AG08395 (cell line): Measurements from ENCODE around the gene GUCD1.

Source experiments
- DNase-seq: peaks from one replicate; pipeline ENCODE4 v3.0.0; 2012; ENCODE audit warnings: mixed read lengths, low spot score

The GUCD1 gene

DNA sequence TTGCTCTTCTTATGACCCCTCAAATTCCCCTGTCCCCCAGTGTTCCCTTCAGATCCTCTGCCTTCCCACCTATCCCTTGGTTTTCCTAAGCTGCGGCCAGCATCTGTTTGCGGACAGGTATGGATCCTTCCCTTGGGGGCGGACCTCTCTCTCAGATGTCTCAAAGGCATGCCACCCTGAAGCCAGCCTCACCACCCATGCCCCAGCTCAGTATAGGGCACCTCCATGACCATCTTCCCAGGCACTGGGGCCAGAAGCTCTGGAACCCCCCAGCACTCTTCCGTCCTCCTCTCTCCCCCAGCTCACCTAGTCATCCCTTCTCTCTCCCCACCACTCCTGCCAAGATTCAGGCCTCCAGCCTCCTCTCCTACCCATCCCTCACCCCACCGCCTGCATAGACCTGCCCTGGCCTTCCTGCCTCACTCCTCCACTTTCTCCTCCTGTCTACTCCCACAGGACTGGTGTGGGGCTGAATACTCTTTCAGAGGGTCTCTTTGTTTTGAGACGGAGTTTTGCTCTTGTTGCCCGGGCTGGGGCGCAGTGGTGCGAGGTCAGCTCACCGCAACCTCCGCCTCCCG lies 35.7 kb upstream of the GUCD1 start:
- DNase-seq: no peak

DNA sequence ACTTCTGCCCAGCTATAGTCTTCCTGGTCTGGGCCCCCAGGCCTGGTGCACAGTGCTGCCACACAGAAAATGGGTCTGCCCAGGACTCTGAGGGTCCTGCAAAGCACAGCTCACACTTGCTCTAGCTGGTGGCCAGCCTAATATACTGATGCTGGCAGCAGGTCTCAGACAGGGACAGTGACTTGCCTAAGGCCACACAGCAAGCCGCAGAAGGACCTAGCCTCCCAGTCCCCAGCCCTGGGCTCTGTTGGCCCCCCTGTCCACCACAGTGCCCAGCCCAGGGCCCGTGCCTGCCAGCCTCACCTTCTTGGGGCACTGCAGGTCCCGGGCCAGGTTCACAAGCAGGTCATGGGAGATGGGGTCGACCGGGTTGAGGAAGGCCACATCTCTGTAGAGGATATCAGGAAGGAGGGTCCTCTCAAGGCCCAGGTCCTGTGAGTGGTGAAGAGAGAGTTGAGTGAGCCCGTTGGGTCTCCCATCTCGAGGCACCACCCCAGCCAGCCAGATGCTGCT lies 34.6 kb upstream of the GUCD1 start:
- DNase-seq: no peak

DNA sequence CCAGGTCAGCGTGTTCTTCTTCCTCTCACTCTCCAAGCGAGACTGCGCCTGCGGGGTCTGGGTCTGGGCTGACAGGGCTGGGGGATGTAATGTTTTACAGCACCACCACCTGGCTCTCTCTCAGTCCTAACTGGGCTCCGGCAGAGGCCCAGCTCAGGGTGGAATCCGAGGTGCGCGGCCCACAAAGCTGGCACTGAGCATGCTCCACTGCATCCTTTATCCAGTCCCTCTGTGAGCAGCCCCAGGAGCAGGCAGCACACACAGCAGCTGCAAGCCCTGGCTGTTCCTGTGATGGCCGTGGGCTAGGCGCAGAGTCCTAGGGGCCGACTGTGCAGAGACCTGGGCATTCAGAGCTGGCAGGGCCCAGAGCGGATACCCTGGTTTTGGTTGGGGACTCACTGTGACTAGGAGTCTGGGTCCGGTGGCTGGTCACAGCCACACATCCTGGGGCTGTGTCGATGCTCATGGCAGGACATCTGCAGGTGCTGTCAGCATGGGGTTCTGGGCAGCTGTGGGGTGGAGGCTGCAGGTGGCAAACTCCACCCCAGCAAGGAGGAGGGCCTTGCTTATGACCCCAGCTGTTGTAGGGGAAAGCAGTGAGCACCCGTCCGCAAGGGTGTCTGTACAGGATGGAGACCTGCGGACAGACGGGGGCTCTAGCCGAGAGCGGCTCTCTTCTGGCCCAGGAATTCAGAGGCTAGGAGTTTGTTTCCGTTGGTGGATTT lies 34.0 kb upstream of the GUCD1 start:
- DNase-seq: no peak

- no peak for DNase-seq
Observed at GRCh38 chr22:24588381-24588756, 33.4 kb upstream of the GUCD1 start.

DNA sequence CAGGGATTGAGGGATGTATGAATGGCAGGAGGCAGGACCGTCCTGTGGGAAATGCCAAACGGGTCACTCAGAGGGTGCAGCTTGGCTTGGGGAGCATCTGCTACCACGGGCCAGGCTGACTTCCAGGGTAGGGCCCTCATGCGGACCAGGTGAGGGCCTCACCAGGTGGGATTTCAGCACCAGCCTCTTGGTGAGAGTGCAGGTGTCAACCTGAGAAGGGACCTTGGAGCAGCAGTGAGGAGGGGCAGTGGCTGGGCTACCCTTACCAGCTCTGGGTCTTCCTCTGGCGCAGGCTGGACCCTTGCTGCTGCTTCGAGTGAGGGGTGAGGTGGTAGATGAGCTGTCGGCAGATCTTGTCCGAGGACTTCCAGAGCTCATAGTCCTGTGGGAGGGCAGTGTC lies 33.0 kb upstream of the GUCD1 start:
- DNase-seq: no peak

DNA sequence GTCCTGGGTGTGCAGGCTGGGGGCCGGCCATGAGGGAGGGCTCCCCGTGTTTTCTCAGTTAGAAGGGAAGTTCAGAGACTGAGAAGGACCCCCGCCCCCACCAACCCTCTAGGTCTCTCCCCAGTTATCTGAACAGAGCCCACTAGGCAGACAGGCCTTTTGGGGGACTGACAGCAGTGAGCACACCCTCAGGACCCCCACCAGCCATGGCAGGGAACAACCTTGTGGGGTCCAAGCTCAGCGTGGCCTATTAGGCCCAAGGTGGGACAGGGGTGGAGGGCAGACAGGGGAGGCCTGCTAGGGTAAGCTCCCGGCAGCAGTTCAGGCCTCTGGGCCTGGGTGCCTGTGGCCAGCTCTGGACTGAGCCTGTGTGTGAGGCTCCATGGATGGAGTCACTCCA lies 32.3 kb upstream of the GUCD1 start:
- no peak for DNase-seq

DNA sequence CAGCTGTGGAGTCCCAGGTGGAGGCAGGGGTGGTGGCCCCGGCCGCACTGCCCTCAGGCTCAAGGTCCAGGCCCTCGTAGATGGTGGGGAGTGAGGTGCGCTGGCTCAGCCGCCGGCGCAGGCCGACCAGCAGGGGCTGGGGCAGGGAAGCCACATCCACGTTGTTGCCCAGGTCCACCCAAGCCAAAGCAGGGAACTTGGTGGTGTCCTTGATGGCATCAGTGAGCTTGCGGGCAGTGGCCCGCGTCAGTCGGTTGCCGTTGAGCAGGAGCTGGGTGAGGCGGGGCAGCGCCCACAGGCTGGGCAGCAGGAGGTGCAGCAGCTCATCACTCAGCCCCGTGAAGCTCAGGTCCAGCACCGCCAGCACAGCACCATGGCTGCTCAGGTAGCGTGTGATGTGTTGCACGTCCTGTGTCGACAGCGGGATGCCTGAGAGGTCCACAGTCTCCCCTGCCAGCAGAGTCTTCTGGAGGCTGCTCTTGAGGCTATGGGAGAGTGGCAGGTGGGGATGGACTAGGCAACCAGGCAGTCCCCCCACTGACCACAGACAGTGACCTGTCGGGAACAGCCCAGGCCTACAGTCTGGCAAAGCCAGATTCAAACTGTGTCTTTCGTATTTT lies 31.1 kb upstream of the GUCD1 start:
- DNase-seq: no peak

DNA sequence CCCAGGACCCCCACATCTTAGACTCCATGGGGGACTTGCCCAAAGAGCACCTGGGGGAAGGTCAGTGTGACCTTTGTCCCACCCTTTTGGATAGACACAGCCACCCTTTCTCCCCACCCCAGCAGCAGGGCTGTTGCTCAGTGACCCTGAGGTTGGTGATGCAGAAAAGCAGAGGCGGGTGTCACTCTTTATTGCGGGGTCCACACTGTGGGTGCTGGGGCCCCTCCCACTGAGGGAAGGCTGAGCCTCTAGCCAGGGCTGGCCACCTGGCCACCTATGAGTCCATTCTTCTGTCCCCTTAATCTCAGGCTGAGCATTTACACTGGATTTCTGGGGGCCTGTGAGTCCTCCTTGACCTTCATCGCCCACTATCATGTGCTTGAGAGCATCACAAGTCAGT lies 30.5 kb upstream of the GUCD1 start:
- no peak for DNase-seq

GRCh38 chr22:24584871-24585411 lies 30.0 kb upstream of the GUCD1 start:
- no peak for DNase-seq

- no peak for DNase-seq
Observed at GRCh38 chr22:24584166-24584790, 29.3 kb upstream of the GUCD1 start.

GRCh38 chr22:24583221-24584165 lies 28.6 kb upstream of the GUCD1 start:
- DNase-seq: no peak

GRCh38 chr22:24582056-24582814 lies 27.3 kb upstream of the GUCD1 start:
- no peak for DNase-seq

DNA sequence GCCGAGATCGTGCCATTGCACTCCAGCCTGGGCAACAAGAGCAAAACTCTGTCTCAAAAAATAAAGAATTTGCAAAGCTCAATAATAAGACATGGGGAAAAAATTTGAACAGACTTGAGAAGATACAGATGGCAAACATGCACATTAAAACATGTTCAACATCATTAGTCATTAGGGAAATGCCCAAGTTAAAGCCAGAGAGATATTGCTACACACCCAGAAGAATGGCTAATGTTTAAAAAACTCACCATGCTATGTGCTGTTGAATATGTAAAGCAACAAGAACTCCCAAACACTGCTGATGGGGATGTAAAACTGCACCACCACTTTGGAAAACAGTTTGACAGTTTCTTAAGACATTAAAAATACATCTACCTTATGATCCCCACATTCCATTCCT lies 25.3 kb upstream of the GUCD1 start:
- peak; percentile 71 for DNase-seq

DNA sequence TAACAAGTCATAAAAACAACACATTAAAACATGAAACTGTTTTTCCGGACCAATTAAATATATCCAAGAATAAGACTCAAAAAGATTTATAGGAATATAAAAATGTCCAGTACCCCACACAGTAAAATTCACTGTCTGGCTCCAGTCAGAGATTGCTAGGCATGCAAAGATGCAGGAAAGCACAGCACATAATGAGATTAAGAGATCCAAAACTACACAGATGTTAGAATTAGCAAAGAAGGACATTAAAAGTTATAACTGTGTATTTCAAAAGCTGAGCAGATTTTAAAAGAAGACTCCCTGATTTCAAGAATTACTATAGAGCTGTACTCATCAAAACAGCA lies 24.3 kb upstream of the GUCD1 start:
- no peak for DNase-seq

DNA sequence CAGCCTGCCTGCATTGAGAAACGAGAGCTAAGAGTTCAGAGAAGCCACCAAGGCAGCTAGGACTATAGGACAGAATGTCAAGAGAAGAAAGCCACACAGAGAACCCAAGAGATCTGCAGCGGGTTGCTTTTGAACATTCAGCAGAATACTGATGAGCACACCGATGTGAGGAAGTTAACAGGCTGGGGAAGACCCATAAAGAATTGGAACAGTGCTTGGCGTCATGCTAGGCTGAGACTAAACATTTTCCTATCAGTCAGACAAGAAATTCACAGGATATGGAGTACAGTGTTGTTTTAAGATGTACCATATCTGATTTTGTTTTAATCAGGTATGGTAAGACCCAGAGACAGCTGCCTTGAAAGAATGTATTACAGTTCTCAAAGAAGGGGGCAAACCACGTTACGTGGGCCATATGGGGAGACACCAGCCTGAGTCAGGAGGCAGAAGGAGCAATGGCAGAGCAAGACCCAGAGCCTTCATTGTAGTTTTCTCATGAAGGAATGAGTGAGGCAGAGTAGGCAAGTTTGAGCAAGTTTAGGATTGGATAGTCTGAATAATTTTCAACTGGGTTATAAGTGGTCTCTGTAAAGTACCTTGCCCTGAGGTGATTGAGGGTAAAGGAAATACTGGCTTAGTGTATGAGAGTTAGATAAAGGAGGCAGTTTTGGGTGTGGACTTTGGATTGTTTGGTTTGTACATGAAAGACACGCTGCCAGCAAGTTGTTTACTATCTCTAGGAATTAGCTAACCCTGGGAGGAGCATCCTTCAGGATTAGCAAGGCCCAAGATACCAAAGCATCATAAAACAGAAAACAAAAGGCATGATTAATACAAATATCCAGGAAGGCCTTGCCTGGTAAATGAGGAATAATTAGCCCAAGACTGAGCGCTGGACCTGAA lies 23.7 kb upstream of the GUCD1 start:
- DNase-seq: peak; percentile 35

DNA sequence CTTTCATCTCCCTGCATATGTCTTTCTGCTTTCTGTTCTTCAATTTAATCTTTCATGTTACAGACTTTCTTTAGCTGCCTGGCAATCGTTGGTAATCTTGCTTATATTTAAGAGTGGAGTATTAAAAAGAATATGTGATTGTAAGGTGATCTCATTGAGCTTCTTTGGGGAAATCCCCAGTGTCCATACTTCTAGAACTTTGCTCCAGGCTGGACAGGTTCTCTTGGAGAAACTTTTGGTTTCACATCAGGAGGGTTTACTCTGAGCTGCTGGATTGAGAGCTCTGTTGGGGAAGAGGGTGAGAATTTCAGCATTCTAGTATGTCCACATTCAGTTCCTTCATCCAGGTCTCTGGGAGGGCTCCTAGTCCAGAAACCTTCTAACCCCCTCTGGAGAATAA lies 21.8 kb upstream of the GUCD1 start:
- no peak for DNase-seq

DNA sequence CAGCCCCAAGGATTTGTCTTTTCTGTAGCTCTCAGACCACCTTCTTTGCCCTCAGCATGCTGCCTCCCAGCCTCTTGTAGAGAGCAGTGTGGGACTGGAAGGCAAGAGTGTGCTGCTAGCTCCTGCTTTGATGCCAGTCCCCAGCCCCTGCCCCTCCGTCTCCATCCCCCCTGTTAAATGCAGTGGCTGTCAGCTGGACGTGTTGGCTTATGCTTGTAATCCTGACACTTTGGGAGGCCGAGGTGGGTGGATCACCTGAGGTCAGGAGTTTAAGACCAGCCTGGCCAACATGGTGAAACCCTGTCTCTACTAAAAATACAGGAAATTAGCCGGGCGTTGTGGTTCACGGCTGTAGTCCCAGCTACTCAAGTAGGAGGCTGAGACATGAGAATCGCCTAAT lies 16.3 kb upstream of the GUCD1 start:
- no peak for DNase-seq

DNA sequence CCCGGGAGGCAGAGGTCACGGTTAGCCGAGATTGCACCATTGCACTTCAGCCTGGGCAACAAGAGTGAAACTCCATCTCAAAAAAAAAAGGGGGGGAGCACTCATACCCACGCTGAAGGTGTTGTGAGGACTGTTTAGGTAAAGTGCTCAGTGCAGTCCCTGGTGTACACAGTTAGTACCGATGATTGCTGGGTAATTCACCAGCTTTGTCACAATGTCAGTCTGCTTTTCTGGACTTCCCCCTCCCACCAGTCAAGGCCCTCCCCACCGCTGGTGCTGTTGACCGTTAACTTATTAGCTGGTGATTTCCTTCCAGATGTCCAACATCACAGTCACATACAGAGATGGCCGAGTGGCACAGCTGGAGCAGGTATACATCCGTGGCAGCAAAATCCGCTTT lies 12.7 kb upstream of the GUCD1 start:
- no peak for DNase-seq

DNA sequence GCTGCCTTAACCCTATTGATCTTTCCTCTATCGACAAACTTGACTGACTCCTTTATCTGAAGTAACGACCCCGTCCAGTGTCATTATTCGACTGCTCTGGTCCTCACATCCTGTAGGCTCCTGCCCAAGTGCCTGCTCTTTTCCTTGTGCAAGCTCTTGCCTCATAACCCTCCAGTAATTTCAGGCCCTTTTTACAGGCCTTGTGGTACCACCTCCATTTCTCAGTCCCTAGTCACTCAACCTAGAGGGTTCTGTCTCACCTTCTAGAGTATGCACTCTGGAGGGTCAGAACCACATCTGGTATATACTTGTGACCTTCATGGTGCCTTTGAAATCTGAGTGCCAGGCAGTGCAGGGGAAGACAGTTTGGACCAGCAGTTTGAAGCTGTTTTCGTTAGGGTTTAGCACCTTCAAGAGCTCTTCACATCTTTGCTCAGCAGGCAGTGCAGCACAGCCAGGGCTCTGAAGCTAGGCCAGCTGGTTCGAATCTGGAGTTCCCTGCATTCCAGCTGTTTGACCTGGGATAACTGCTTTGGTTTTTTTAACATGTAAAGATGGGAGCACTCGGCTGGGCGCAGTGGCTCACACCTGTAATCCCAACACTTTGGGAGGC lies 12.1 kb upstream of the GUCD1 start:
- no peak for DNase-seq

GRCh38 chr22:24565077-24565476 lies 10.1 kb upstream of the GUCD1 start:
- DNase-seq: no peak
